ENCODE results near the gene ITGA2.
"Not testable (repeated sequence)": the region's sequence is repeated elsewhere in the genome, so short reads cannot be mapped to it uniquely, and the experiment has no call there.

The ITGA2 gene

GRCh38 chr5:53109443-53110127 is 120.4 kb downstream of the ITGA2 start, which contains the start of gene MOCS2:
TSS of gene MOCS2 (minus strand) at chr5:53109757. CDS start at chr5:53107174, 2,583 bp downstream.
- DNase-seq: peak; percentile 64

DNA sequence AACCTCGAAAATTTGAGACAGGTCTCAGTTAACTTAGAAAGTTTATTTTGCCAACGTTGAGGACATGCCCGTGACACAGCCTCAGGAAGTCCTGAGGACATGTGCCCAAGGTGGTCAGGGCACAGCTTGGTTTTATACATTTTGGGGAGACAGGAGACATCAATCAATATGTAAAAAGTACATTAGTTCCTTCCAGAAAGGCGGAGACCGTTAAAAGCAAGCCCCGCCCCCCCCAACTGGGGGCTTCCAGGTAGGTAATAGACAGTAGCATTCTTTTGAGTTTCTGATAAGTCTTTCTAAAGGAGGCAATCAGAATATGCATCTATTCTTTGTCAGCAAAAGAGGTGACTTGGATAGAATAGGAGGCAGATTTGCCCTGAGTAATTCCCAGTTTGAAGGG is 121.0 kb downstream of the ITGA2 start:
- no peak for DNase-seq

GRCh38 chr5:53111139-53111538 is 122.0 kb downstream of the ITGA2 start:
- no peak for DNase-seq

DNA sequence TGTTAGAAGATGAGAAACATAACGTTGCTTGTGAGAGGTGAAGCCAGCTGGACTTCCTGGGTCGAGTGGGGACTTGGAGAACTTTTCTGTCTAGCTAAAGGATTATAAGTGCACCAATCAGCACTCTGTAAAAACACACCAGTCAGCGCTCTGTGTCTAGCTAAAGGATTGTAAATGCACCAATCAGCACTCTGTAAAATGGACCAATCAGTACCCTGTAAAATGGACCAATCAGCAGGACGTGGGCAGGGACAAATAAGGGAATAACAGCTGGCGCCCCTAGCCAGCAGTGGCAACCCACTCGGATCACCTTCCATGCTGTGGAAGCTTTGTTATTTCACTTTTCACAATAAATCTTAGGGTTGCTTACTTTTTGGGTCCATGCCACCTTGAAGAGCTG is 123.2 kb downstream of the ITGA2 start:
- DNase-seq: not testable (repeated sequence)

- DNase-seq: no peak
Observed at GRCh38 chr5:53112909-53113308, 123.8 kb downstream of the ITGA2 start.

DNA sequence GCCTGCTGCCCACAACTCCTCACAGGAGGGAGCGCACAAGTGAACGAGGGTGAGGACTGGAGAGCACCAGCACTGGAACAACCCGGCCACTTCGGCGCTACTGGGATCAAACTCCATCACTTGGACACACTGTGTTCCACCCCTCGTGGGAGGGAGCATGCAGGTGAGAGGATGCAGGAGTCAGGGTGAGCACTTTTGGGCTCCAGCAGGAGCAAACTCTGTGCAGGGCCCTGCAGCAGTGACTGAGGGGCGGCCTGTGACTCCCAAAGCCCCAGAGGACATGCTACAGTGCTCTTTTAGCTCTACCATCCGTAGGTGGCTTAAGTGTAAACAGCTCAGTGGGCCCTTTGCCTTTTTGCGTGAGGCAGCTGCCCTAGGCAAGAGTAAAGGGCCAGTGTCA is 124.8 kb downstream of the ITGA2 start:
- no peak for DNase-seq

DNA sequence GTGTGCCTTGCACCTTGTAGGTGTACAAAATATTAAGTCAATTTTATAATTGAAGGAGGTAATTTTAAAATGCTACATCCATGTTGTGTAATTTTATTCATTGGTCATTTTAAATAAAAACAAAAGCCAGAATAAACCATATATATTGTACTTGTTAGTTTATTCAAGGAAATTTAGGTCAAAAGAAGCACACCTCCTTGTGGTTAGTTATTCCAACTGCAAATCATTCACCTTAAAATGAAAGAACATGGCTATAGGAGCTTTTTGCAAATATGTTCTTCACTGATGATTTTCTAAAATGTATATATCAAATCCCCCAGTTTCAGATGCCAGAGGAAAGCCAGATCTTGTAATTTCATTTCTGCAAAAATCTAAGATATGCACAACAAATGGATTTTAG is 125.8 kb downstream of the ITGA2 start:
- no peak for DNase-seq

GRCh38 chr5:53116597-53116996 is 127.4 kb downstream of the ITGA2 start:
- DNase-seq: no peak

- DNase-seq: no peak
Observed at GRCh38 chr5:53118879-53119278, 129.7 kb downstream of the ITGA2 start.

DNA sequence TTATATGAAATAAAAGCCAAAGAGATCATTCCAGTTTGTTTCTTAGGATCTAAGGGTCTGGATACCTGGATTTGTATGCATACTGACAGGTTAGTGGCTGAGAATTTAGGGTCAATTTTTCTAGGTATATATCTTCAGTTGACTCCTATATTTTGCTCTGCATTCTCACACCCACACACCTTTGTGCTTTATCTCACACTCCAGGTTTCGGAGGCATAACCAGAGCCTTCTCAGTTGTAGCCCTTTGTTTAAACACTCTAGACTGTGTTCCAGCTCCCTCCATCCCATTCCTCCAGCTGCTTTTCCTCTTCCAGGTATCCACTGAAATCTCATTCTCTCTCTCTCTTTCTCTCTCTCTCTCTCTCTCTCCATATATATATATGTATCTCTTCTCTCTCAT is 131.0 kb downstream of the ITGA2 start:
- DNase-seq: no peak

DNA sequence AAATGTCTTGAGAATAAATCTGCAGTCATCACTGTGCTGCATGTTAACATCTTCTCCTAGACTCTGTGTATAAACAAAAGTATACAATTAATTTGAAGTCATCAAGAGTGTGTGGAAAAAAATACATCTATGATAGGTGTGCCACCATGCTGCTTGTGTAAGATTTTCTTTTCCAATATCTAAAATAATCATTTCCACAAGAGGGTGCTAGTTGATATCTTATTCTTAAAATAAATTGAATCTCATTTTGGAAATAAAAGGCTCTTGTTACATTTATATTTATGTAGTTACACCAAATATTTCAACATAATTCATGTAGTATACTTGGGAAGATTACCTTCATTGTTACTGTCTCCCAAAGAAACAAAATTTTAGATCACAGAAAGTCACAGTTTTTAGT is 134.6 kb downstream of the ITGA2 start:
- no peak for DNase-seq

GRCh38 chr5:53126521-53126920 is 137.4 kb downstream of the ITGA2 start:
- no peak for DNase-seq

DNA sequence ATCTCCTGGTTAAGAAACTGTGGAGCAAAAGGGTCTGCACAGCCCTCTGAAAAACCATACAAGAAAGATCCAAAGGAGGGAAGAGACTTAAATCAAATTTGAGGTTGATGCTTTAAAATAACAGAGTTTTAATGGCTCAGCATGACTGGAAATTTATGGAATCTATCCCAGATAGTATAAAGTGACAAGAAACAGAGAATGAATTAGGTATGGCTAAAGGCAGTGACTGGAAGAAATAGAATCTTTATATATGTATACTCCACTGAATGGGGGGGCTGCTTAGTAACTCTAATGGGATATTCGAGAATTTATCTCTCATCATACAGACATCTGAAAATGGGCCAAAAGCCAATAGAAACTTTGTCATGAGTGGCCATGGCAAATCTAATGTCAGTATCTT is 138.0 kb downstream of the ITGA2 start:
- DNase-seq: no peak

- no peak for DNase-seq
Observed at GRCh38 chr5:53128481-53128880, 139.3 kb downstream of the ITGA2 start.

DNA sequence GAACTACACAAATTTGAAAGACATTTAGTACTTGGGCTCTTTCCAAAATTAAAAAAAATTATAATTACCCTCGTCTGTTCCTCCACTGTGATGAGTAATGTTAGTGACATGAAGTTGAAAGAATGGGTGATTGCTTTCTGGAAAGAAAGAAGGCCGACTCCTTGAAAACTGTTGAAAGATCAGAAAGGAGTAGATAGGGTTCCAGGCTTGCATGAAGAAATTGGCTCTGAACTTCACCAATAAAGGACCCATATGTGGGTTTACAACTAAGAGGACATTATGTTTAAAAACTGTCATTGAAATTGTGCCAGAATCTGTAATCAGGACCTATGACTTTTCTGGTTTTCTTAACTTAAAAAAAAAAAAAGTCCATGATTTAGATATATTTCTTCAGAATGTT is 141.1 kb downstream of the ITGA2 start:
- no peak for DNase-seq

DNA sequence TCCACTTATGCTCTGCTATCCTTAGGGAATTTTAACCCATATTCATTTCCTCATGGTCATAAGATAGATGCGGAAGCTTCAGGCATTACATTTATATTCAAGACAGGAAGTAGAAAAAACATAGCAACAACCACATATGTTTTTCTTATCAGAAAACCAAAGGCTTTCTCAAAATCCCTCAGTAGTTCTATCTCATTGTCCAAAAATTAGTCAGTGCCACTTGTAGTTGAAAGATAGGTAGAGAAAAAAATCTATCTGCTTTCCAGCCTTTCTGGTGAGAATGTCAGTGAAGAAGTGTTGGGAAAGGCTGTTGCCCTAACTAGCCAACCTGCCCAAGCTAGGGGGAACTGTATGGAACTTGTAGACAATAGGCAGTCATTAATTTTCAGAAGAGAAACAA is 143.9 kb downstream of the ITGA2 start:
- DNase-seq: no peak
